ENCODE measurements around the gene TJP1.
"Not testable (repeated sequence)": the region's sequence is repeated elsewhere in the genome, so short reads cannot be mapped to it uniquely, and the experiment has no call there.

DNA sequence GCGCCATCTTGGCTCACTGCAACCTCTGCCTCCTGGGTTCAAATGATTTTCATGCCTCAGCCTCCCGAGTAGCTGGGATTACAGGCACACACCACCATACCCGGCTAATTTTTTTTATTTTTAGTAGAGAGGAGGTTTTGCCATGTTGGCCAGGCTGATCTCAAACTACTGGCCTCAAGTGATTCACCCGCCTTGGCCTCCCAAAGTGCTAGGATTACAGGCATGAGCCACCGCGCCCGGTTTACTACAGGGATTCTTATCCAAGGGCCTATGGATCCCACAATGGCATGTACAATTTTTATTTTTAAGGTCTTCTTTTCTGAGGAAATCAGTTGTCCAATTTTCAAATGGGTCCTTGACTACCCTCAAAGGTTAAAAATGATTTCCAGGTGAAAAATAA, 150.2 kb downstream of the TJP1 start:
- TF ChIP-seq EZH2 (IDR thresholded peaks at IDR 0.05; ENCODE audit: low read length, unreplicated experiment): not testable (repeated sequence)
- TF ChIP-seq, protein P1, sequence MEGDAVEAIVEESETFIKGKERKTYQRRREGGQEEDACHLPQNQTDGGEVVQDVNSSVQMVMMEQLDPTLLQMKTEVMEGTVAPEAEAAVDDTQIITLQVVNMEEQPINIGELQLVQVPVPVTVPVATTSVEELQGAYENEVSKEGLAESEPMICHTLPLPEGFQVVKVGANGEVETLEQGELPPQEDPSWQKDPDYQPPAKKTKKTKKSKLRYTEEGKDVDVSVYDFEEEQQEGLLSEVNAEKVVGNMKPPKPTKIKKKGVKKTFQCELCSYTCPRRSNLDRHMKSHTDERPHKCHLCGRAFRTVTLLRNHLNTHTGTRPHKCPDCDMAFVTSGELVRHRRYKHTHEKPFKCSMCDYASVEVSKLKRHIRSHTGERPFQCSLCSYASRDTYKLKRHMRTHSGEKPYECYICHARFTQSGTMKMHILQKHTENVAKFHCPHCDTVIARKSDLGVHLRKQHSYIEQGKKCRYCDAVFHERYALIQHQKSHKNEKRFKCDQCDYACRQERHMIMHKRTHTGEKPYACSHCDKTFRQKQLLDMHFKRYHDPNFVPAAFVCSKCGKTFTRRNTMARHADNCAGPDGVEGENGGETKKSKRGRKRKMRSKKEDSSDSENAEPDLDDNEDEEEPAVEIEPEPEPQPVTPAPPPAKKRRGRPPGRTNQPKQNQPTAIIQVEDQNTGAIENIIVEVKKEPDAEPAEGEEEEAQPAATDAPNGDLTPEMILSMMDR (conservative IDR thresholded peaks at IDR 0.05; ENCODE audit: low read depth, low read length): not testable (repeated sequence)

All from PC-3 (cell line).